HG03457 (cell line): ENCODE data around the gene ACSL1.
"Not testable (repeated sequence)": the region's sequence is repeated elsewhere in the genome, so short reads cannot be mapped to it uniquely, and the experiment has no call there.

Experiments
- ATAC-seq: cut with Tn5 transposase; IDR thresholded peaks from one replicate; pipeline ENCODE4 v1.9.1; 2021; ENCODE audit warnings: moderate number of reproducible peaks; ENCODE audit not compliant: unreplicated experiment

ACSL1 gene

DNA sequence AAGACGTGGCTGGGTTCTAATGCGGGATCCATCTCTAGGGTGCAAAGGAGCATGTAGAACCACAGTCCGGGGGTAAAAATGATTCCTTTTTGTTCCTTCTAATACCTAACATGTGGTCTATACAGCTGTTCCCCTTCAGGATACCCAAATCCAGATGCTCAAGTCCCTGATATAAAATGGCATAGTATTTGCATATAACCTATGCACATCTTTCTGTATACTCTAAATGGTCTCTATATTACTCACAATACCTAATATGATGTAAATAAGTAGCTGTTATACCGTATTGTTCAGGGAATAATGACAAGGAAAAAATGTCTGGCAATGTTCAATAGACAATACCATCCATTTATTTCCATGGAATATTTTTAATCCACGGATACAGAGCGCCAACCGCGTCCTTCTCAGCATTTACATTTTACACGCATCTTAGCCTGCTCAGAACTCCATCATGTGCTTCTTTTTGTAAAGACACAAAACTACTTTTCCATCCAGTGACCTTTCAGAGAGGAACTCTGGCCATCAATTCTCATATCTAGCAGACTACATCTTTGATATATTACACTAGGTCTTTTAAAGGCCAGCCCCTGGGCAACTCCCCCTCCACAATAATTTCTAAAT lies 31.9 kb downstream of the ACSL1 start:
- no peak for ATAC-seq

DNA sequence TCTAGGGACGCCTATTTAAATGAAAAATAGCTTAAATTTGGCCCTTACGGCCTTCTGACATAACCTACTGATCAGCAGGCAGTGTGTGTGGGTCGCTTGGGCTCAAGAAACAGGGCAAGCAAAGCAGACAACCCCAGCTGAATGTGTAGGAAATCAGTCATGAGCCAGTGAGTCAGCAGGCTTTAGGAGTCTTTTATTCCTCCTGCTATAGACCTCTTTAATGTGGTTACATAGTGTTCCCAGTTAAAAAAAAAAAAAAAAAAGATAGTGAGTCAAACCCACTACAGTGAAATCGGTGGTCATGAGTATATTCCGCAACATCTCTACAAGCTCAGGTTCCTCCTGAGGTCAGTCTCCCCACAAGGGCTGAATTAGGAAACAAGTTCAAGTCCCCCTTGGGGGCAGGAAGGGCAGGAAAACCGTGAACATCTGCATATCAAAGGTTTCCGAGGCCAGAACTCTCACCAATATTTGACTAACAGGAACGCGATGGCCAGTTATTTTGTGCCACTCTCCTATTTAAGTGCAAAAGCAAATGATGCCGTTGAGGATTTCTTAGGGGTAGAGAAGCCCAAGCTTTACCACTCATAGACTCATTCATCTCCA lies 32.7 kb downstream of the ACSL1 start:
- no peak for ATAC-seq

DNA sequence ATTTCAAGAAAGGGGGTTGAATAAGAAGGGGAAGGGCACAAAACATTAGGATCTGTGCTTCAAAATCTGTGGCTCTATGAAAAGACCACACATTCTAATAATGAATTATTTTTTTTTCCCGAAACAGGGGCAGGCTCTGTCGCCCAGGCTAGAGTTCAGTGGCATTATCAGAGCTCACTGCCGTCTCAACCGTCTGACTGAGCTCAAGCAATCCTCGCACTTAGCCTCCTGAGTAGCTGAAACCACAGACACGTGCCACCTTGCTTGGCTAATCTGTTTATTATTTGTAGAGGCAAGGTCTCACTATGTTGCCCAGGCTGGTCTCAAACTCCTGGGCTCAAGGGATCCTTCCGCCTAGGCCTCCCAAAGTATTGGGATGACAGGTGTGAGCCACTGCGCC lies 33.4 kb downstream of the ACSL1 start:
- no peak for ATAC-seq

DNA sequence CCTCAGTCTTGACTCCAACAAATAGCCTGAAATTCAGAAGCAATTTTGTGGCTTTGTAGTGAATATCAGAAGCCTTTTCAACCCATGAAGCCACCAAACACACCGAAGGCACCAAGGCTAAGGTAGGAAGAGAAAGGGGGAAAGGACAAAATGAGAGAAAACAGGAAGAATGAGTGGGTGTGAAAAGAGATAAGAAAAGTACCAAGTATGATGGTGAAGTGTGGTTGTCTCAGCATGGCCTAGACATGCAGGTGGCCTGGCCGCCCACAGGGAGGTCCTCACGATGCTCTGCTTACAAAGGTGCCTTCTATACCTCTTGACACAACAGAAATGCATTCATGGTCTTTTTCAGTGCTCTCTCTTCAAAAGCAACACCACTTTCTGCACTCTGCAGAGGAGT lies 34.9 kb downstream of the ACSL1 start:
- no peak for ATAC-seq

DNA sequence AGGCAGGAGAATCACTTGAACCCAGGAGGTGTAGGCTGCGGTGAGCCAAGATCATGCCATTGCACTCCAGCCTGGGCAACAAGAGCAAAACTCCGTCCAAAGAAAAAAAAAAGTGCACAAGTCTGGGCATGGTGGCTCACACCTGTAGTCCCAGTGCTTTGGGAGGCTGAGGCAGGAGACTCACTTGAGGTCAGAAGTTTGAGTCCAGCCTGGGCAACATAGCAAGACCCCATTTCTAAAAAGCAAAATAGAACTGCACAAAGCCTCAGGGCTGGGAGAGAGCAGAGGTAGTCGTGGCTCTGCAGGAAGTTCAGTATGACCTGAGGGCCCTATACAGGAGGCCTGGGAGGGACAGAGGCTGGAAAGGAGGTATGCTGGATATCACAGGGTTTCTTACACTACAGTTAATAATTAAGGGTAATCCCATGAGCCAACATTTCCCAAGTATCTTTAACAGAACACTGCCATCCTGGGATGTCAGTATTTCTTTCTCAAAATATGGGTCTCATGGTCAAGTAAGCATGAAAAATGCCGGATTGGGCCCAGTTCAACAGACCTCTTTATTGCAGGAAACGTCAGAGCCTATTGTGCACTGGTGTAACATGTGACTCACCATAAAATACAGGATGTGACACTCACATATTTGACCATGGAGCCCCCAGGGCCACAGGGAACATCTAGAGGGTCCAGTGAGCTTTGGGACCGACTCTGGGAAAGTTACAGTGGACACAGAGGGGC lies 37.8 kb downstream of the ACSL1 start:
- ATAC-seq, result no peak

DNA sequence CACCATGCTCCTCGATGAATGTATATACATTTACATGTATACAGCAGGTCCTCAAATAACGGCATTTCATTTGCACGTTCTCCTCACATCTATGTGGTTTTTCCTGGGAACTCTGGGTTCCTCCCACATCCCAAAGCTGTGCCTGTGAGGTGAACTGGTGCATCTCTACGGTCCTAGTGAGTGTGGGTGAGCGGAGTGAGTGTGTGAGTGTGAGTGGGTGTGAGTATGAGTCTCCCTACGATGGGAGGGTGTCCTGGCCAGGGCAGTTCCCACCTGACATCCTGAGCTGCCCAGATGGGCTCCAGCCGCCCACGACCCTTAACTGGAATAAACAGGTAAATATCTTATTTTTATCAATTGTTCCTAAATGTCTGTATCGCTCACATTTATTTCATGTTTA lies 40.0 kb downstream of the ACSL1 start:
- ATAC-seq, result no peak

DNA sequence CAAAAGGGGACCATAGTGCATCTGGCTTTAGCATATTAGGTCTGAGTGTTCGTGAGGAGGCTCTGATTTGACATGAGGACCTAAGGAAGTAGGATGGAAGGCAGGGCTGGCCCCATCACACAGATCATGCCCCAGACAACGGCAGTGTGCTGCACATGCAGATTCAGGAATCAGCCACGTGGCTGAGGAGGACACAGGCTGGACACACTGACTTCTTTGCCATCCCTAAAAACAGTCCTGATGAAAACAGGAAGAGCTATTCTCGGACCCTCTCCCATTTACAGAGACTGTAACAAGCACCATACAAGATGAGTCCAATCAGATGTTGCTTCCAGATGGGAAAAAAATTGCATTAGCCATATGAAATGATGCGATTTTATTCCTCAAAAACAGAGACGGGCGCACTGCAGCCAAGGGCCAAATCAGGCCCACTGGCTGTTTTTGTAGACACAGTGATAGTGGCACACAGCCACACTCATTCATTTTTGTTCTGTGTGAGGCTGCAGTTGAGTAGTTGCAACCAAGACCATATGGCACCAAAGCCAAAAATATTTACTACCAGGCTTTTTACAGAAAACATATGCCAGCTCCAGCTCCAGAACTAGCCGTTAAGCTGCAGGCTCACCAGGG lies 41.0 kb downstream of the ACSL1 start:
- ATAC-seq, result no peak

DNA sequence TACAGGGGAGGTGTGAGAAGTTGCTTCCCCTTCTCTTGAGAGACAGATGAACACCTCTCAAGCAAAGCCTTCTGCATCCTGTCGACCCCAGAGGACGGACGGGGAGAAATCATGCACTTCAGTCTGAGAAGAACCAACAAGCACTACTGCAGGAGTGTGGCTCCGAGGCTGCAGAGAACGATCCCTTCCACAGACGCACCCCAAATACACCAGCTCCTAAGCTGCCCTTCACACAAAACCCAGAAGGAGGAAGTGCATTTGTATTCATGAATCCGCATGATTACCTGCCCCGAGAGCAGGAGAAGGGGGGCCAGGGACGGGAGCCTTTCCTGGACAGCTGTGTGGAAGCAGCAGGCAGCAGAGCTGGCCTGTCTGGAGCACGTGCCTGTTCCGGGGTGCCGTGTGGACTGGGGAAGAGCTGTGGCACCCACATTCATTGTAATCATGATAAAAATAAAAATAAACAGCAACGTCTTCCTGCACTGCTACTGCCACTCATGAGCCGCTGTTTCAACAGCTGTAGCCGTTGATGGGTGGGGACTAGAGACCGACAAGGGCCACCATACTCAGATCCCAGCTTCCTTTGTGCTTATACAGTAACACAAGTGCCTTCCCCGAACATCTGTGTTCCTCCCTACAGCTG lies 42.9 kb downstream of the ACSL1 start:
- no peak for ATAC-seq

DNA sequence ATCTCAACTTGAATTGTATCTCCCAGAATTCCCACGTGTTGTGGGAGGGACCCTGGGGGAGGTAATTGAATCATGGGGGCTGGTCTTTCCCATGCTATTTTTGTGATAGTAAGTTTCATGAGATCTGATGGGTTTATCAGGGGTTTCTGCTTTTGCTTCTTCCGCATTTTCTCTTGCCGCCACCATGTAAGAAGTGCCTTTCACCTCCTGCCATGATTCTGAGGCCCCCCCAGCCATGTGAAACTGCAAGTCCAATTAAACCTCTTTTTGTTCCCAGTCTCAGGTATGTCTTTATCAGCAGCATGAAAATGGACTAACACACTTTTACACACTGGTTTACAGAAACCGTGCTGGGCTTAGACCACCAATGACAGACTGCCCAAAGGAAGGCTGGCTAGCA lies 46.6 kb downstream of the ACSL1 start:
- not testable (repeated sequence) for ATAC-seq

DNA sequence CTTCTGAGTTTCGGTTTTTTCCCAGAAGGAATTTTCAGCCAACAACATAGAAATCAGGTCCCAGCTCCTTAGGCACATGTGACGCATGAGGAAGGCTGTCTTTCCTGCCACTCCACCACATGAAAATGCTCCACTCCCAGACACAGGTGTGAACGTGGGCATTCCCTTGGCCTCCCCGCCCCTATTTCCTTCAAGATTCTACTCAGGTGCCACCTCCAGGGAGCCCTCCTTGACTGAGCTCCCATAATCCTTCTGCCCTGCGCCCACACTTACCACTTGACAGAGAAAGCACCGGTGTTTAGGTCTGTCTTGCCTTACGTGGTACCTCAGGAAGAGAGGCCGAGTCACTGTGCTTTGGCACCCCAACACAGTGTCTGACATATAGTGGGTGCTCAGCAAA lies 47.4 kb downstream of the ACSL1 start:
- no peak for ATAC-seq

DNA sequence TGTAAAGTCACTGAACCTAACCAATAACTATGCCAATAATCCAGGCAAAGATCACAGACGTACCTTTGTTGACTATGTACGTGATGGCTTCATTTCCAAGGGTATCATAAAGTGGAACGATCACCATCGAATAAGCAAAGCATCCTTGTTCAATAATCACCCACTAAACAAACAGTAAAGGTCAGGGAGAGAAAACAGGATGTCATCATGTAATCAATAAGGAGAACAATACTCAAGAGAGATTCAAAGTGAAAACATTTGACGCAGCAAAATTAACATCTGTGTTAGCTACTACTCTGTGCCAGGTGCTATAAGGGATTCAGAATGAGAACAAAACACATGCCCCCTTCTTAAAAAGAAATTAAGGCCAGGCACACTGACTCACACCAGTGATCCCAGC lies 48.9 kb downstream of the ACSL1 start:
- ATAC-seq, result no peak

DNA sequence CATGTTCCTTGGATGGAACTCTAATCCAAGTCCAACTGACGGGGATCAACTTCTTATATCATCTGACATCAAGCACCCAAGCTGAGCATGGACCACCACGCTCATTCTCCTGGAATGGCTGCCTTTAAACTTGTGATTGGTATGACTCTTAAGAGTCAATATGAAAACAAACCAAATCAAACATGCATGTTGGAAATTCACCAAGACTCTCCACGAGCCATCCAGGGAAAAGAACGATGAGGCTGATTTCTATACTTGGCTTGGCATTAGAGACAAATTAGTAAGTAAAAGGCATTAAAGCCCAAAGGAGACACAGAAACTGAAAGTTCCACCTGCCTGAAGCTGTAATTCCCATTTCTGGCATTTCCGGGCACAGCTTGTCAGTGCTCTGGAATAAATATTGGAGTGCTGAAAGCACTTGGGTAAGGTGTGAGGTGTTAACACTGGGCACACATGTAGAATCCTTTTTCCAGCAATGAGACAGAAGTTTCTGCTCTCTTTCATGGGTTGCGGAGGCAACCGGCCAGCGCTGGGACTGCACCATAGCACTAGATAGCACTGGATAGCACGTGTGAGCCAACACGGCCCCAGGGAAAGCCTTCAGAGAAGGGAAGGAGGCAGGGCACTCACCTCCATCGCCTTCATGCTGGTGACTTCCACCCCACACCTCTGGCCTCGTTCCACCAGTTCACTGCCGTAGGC lies 49.8 kb downstream of the ACSL1 start:
- ATAC-seq, result no peak

DNA sequence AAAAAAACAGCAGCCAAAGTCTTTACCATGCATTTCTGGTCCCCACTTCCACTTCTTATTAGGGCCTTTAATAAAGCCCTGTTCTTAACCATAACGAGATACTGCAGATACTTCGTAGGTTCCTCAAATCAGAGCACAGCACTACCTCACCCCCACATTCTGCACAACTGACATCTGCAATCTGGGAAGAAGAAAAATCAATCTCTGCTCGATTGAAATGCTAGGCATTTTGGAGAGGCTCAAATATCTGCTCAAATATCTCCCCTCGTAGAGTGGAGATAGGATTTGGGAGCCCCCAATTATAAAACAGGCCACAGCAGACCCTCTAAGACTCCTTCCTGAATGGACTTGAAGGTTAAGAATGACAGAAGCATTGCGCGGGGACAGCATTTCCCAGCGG lies 51.6 kb downstream of the ACSL1 start:
- ATAC-seq, result no peak

DNA sequence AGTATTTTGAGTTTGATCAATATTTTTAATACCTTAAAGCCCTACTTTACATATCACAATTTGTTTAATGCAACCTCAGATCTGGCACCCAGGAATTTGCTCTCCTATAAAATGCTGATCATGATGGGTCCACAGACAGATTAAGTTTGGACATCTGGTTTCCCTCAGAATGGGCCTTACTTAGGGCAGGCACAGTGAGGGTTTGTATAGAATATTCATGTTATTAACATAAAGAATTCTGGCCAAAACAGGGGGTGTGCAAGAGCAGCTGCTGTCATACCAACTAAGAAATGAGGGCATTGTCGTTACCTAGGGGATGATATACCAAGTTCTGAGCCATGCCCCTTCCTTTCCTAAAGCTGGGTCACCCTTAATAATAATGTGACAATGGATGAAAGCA lies 54.4 kb downstream of the ACSL1 start:
- no peak for ATAC-seq

DNA sequence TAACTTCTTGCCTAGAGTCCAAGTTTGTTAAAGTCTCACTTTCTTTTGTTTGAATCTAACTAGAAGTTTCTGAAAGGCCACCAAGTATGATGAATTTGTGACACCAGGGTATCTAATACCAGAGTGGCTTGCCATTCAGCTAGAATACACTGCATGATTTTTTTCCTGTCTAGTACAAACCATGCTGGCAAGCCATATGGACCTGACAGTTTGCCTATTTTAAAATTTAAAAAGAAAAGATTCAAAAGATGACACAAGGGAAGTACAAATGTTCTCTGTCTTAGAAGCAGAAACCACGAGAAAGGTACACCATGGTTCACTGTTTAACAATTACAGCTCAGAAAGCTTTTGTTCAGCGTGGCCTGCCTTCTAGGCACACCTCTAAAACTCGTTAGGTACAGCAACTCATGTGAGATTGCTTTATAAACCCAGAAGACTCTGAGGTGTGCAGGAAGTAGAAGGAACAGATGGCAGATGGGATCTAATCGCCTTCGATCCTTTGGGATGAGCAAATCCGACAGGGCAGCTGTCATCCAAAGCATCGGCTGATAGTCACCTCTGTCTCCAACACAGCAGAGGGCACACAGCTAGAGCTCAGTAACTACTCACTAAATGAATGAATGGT lies 56.5 kb downstream of the ACSL1 start:
- ATAC-seq, result no peak

DNA sequence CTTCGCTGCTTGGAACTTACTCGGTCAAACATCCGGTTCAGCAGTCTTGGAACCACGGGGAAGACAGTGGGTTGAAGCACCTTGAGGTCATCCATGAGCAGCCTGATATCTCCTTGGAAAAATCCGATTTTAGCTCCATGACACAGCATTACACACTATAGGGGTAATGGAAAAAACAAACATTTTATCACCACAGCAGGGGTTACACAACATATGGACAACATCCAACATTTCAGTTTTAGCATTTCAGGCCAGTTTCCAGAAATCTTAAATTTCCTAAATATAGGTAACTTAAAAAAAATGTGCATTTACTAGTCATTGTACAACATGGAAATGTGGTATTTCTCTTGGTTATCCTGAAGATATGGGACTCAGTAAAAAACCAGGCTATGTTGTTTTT lies 57.5 kb downstream of the ACSL1 start:
- no peak for ATAC-seq

DNA sequence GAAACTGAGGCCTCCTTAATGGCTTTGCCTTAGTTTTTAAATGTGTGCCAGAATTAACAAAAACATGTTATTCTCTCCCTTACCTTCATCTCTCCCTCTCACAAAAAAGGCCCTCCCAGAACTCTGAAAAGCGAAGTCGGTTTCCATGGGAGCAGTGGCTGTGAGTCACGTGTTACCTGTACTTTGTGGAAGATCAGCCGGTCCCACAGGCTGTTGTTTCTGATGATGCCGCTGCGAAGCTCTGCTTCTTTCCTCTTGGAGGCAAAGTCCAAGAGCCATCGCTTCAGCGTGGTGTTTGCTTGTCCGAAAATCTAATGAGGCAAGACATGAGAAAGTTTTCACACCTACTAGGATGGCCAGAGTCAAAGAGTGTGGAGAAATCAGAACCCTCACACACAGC lies 59.3 kb downstream of the ACSL1 start:
- ATAC-seq, result no peak

DNA sequence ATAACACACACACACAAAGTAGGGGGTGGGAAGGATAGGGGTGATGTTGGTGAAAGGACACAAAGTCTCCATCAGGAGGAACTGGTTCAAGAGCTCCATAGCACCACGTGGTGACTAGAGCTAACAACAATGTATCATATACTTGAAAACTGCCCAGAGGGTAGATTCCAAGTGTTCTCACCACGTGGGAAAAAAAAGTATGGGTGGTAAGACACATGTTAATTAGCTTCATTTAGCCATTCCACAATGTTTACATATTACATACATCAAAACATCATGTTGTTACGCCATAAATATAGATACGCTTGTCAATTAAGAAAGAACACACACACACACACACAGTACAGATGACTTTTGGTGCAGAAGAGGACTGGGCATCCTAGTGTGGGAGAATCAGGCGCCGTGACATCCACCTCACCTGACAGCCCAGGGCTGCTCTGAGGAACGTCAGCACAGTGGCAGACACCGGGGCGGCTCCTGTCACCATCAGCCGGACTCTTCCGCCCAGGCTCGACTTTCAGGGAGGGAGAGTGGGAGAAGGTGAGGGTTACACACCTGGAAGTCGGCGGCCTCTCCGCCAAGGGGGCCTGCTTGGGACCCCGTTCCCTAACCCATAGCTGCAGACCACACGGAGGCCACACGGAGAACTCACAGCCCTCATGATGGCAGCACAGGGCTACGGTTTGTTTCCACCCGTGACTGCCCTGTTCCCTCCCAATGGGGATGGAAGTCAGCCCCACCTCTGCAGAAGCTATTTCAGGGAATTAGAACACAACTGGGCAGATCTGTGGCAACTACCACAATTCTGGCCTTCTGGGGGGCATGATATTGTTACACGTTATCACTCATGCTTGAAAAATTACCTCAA lies 60.1 kb downstream of the ACSL1 start:
- no peak for ATAC-seq

DNA sequence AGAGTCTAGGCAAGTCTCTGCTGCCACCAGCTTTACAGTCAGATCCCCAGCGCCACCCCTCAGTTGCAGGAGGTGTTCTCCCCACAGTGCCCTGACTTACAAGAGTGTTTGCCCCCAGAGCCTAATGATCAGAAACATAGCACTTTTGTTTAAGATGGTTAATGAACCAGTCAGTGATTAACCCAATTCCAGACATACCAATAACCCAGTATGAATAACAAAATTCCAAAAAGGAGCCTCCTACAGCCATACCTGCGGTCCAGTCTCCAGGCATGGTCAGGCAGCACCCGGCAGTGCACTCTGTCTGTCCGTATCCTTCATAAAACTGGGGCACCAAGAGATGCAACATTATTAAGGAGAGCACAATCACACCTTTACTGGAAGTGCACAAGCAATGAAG lies 61.2 kb downstream of the ACSL1 start:
- no peak for ATAC-seq
